Pulmonary artery endothelial cell (primary cell): ENCODE measurements around the gene CACNA1F. TPM values are rescaled to one million over a fixed set of nuclear protein-coding genes. Genes with fewer than 3 reads are reported as not detected.

Experiments used
- DNase-seq: peaks from one replicate; pipeline ENCODE4 v3.0.0-alpha.2; 2011; ENCODE audit warnings: low read depth, low spot score
- total RNA-seq: library from RNA; depleted of rRNA; stranded (reverse); fragments of >200 nt; gene quantifications from 2 replicates; pipeline ENCODE4 v1.2.3, GENCODE V29; 2014

The CACNA1F gene
- total RNA-seq, 1 donor from 2014 or later, result not detected

- DNase-seq, result no peak
These were observed 33.9 kb downstream of the CACNA1F start for GRCh38 chrX:49199315-49199595.

GRCh38 chrX:49198540-49199314 is 34.4 kb downstream of the CACNA1F start:
- no peak for DNase-seq

- no peak for DNase-seq
These were observed 35.5 kb downstream of the CACNA1F start for GRCh38 chrX:49197543-49198087.

GRCh38 chrX:49193542-49193964 is 39.6 kb downstream of the CACNA1F start:
- no peak for DNase-seq

GRCh38 chrX:49192722-49193328 is 40.3 kb downstream of the CACNA1F start:
- DNase-seq, result no peak

GRCh38 chrX:49191574-49192011 is 41.5 kb downstream of the CACNA1F start:
- no peak for DNase-seq

- DNase-seq, result peak; percentile 98
These were observed 42.1 kb downstream of the CACNA1F start for GRCh38 chrX:49190821-49191573.

GRCh38 chrX:49189606-49190005 is 43.5 kb downstream of the CACNA1F start:
- DNase-seq, result no peak

- no peak for DNase-seq
These were observed 44.6 kb downstream of the CACNA1F start for GRCh38 chrX:49188468-49189076.

GRCh38 chrX:49187526-49187925 is 45.6 kb downstream of the CACNA1F start:
- DNase-seq, result no peak

GRCh38 chrX:49187028-49187394 is 46.1 kb downstream of the CACNA1F start:
- DNase-seq, result no peak

- DNase-seq, result no peak
These were observed 46.8 kb downstream of the CACNA1F start, which contains the start of gene PRICKLE3 for GRCh38 chrX:49186125-49187027. PRICKLE3 (minus strand) TSS chrX:49186373; CDS start chrX:49186297, 76 bp downstream.

- no peak for DNase-seq
These were observed 48.6 kb downstream of the CACNA1F start for GRCh38 chrX:49184294-49185281.

- DNase-seq, result no peak
These were observed 49.3 kb downstream of the CACNA1F start for GRCh38 chrX:49183701-49184281.

- DNase-seq, result no peak
These were observed 53.8 kb downstream of the CACNA1F start for GRCh38 chrX:49179358-49179757.

- no peak for DNase-seq
These were observed 54.6 kb downstream of the CACNA1F start for GRCh38 chrX:49178537-49178936.

- no peak for DNase-seq
These were observed 55.2 kb downstream of the CACNA1F start for GRCh38 chrX:49177873-49178480.

- DNase-seq, result no peak
These were observed 55.8 kb downstream of the CACNA1F start for GRCh38 chrX:49177338-49177833.
